ENCODE data around the gene HOXC5. TPM values are rescaled to one million over a fixed set of nuclear protein-coding genes. Genes with fewer than 3 reads are reported as not detected.

The HOXC5 gene
- total RNA-seq, 1 donor from 2014 or later = not detected

Other genes with a start within 250 kb of the HOXC5 start
- not detected in 2 replicates for gene HOXC13, start 94.2 kb upstream of the HOXC5 start, total RNA-seq
- gene HOXC12, start 78.1 kb upstream of the HOXC5 start, total RNA-seq = not detected in 2 replicates
- gene HOXC11, start 59.9 kb upstream of the HOXC5 start, total RNA-seq = not detected in 2 replicates
- not detected in 2 replicates for gene HOTAIR, start 58.1 kb upstream of the HOXC5 start, total RNA-seq
- gene HOXC10, start 47.9 kb upstream of the HOXC5 start, total RNA-seq = not detected in 2 replicates
- gene HOXC9, start 32.9 kb upstream of the HOXC5 start, total RNA-seq = not detected in 2 replicates
- gene HOXC8, start 24.1 kb upstream of the HOXC5 start, total RNA-seq = not detected in 2 replicates
- not detected in 2 replicates for gene HOXC6, start 4.6 kb upstream of the HOXC5 start, total RNA-seq
- not detected in 2 replicates for gene HOXC4, start 20.8 kb downstream of the HOXC5 start, total RNA-seq
- gene SMUG1, start 155.9 kb downstream of the HOXC5 start, total RNA-seq = 28.2 and 28.8 TPM in 2 replicates
- 108 and 113 TPM in 2 replicates for gene CBX5, start 247.1 kb downstream of the HOXC5 start, total RNA-seq
- 1,861 and 1,892 TPM in 2 replicates for gene HNRNPA1, start 247.7 kb downstream of the HOXC5 start, total RNA-seq